ENCODE data around the gene ARMH3.

DNA sequence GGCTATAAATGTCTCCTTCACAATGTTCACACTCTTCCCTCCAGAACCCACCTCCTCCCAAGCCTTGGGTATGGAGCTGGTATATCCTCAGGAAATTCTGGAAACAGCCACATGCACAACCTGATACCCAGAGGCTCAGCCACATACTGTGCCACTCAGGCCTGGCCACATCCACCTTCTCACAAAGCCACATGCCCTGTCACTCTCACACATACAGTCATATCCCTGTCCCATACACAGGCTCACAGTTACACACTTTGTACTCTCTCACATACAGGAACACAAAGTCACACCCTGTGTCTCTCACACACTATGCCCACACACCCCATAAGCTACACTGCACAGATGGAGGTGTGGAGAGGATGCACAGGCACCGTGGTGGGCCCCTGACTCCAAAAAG lies 222.5 kb downstream of the ARMH3 start:
- TF ChIP-seq, protein P1, sequence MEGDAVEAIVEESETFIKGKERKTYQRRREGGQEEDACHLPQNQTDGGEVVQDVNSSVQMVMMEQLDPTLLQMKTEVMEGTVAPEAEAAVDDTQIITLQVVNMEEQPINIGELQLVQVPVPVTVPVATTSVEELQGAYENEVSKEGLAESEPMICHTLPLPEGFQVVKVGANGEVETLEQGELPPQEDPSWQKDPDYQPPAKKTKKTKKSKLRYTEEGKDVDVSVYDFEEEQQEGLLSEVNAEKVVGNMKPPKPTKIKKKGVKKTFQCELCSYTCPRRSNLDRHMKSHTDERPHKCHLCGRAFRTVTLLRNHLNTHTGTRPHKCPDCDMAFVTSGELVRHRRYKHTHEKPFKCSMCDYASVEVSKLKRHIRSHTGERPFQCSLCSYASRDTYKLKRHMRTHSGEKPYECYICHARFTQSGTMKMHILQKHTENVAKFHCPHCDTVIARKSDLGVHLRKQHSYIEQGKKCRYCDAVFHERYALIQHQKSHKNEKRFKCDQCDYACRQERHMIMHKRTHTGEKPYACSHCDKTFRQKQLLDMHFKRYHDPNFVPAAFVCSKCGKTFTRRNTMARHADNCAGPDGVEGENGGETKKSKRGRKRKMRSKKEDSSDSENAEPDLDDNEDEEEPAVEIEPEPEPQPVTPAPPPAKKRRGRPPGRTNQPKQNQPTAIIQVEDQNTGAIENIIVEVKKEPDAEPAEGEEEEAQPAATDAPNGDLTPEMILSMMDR (IDR thresholded peaks at IDR 0.05), result no peak
- TF ChIP-seq NR2C2 (CRISPR knock-in tag; IDR thresholded peaks at IDR 0.05) (no peak), NFYB (CRISPR knock-in tag; conservative IDR thresholded peaks at IDR 0.05; ENCODE audit: low read depth) (no peak), NR3C1 (CRISPR knock-in tag; conservative IDR thresholded peaks at IDR 0.05; ENCODE audit: low read depth) (no peak), PRRX2 (CRISPR knock-in tag; IDR thresholded peaks at IDR 0.05) (no peak)
- TF ChIP-seq, protein P2, sequence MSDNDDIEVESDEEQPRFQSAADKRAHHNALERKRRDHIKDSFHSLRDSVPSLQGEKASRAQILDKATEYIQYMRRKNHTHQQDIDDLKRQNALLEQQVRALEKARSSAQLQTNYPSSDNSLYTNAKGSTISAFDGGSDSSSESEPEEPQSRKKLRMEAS (CRISPR knock-in tag; IDR thresholded peaks at IDR 0.05), result no peak
- TF ChIP-seq, protein P3, sequence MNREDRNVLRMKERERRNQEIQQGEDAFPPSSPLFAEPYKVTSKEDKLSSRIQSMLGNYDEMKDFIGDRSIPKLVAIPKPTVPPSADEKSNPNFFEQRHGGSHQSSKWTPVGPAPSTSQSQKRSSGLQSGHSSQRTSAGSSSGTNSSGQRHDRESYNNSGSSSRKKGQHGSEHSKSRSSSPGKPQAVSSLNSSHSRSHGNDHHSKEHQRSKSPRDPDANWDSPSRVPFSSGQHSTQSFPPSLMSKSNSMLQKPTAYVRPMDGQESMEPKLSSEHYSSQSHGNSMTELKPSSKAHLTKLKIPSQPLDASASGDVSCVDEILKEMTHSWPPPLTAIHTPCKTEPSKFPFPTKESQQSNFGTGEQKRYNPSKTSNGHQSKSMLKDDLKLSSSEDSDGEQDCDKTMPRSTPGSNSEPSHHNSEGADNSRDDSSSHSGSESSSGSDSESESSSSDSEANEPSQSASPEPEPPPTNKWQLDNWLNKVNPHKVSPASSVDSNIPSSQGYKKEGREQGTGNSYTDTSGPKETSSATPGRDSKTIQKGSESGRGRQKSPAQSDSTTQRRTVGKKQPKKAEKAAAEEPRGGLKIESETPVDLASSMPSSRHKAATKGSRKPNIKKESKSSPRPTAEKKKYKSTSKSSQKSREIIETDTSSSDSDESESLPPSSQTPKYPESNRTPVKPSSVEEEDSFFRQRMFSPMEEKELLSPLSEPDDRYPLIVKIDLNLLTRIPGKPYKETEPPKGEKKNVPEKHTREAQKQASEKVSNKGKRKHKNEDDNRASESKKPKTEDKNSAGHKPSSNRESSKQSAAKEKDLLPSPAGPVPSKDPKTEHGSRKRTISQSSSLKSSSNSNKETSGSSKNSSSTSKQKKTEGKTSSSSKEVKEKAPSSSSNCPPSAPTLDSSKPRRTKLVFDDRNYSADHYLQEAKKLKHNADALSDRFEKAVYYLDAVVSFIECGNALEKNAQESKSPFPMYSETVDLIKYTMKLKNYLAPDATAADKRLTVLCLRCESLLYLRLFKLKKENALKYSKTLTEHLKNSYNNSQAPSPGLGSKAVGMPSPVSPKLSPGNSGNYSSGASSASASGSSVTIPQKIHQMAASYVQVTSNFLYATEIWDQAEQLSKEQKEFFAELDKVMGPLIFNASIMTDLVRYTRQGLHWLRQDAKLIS (CRISPR knock-in tag; IDR thresholded peaks at IDR 0.05; ENCODE audit: borderline replicate concordance), result no peak
- TF ChIP-seq, protein P4, sequence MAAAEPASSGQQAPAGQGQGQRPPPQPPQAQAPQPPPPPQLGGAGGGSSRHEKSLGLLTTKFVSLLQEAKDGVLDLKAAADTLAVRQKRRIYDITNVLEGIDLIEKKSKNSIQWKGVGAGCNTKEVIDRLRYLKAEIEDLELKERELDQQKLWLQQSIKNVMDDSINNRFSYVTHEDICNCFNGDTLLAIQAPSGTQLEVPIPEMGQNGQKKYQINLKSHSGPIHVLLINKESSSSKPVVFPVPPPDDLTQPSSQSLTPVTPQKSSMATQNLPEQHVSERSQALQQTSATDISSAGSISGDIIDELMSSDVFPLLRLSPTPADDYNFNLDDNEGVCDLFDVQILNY (CRISPR knock-in tag; IDR thresholded peaks at IDR 0.05), result no peak
